Progenitor cell of endocrine pancreas (in vitro differentiated cells): ENCODE measurements around the gene LRRFIP1. TPM values are rescaled to one million over a fixed set of nuclear protein-coding genes. Genes with fewer than 3 reads are reported as not detected.

Experiments used
- DNase-seq: peaks from one replicate; pipeline ENCODE4 v3.0.0; 2021; ENCODE audit warnings: low spot score; ENCODE audit not compliant: unreplicated experiment
- H3K27ac Mint-ChIP-seq: 2 replicates; pipeline ENCODE4 v1.8.0; 2021; ENCODE audit warnings: mild to moderate bottlenecking, moderate library complexity, mixed read lengths
- H3K27me3 Mint-ChIP-seq: 2 replicates; pipeline ENCODE4 v1.8.0; 2021; ENCODE audit warnings: mixed read lengths
- H3K36me3 Mint-ChIP-seq: 2 replicates; pipeline ENCODE4 v1.8.0; 2022; ENCODE audit warnings: mixed read lengths; ENCODE audit not compliant: insufficient read depth
- H3K4me1 Mint-ChIP-seq: 2 replicates; pipeline ENCODE4 v1.8.0; 2021; ENCODE audit warnings: low read depth, mixed read lengths
- H3K4me3 Mint-ChIP-seq: 2 replicates; pipeline ENCODE4 v1.8.0; 2021; ENCODE audit warnings: low read depth, mild to moderate bottlenecking, moderate library complexity, mixed read lengths
- H3K9me3 Mint-ChIP-seq: 2 replicates; pipeline ENCODE4 v1.8.0; 2021; ENCODE audit warnings: low read depth, mixed read lengths
- CTCF ChIP-seq: fragments of 200-600 bp; sonication (generic); IDR thresholded peaks from one replicate; pipeline ENCODE4 v1.5.0; 2021; ENCODE audit warnings: antibody characterized with exemption, mild to moderate bottlenecking; ENCODE audit not compliant: unreplicated experiment
- total RNA-seq: library from RNA; stranded (reverse); gene quantifications from 2 replicates; pipeline ENCODE4 v1.2.1, GENCODE V29; 2021

The LRRFIP1 gene
- total RNA-seq, 1 donor from 2014 or later = 68.6 TPM

- Mint-ChIP-seq H3K36me3 (no peaks in the 10 kb centered on the region), H3K9me3 (no peaks in the 10 kb centered on the region), H3K27ac (no peak overlapping the region), H3K4me3 (no peak overlapping the region), H3K4me1 (peaks cover 58% of the 10 kb centered on the region), H3K27me3 (peaks cover 4% of the 10 kb centered on the region)
- DNase-seq = no peak
- TF ChIP-seq CTCF = no peak
These were observed 70.9 kb downstream of the LRRFIP1 start for GRCh38 chr2:237698358-237698694.

- DNase-seq = no peak
- no peak overlapping the region for H3K4me3 Mint-ChIP-seq
- TF ChIP-seq CTCF = no peak
- no peaks in the 10 kb centered on the region for H3K27me3 Mint-ChIP-seq
- no peaks in the 10 kb centered on the region for H3K36me3 Mint-ChIP-seq
- no peaks in the 10 kb centered on the region for H3K9me3 Mint-ChIP-seq
- H3K27ac Mint-ChIP-seq = peak overlapping the region; percentile 16
- peaks cover 51% of the 10 kb centered on the region for H3K4me1 Mint-ChIP-seq
These were observed 72.6 kb downstream of the LRRFIP1 start for GRCh38 chr2:237699870-237700511.

- no peak overlapping the region for H3K4me3 Mint-ChIP-seq
- H3K36me3 Mint-ChIP-seq = no peaks in the 10 kb centered on the region
- no peaks in the 10 kb centered on the region for H3K9me3 Mint-ChIP-seq
- DNase-seq = no peak
- H3K27me3 Mint-ChIP-seq = no peaks in the 10 kb centered on the region
- H3K27ac Mint-ChIP-seq = no peak overlapping the region
- no peak for TF ChIP-seq CTCF
- peaks cover 51% of the 10 kb centered on the region for H3K4me1 Mint-ChIP-seq
These were observed 73.2 kb downstream of the LRRFIP1 start for GRCh38 chr2:237700512-237701032.

- H3K4me3 Mint-ChIP-seq = no peak overlapping the region
- no peak for TF ChIP-seq CTCF
- H3K36me3 Mint-ChIP-seq = no peaks in the 10 kb centered on the region
- peaks cover 49% of the 10 kb centered on the region for H3K4me1 Mint-ChIP-seq
- no peaks in the 10 kb centered on the region for H3K27me3 Mint-ChIP-seq
- no peak overlapping the region for H3K27ac Mint-ChIP-seq
- no peaks in the 10 kb centered on the region for H3K9me3 Mint-ChIP-seq
- DNase-seq = no peak
These were observed 73.9 kb downstream of the LRRFIP1 start for GRCh38 chr2:237701033-237701858.

GRCh38 chr2:237701859-237702390 is 74.5 kb downstream of the LRRFIP1 start:
- no peaks in the 10 kb centered on the region for H3K9me3 Mint-ChIP-seq
- DNase-seq = no peak
- no peak for TF ChIP-seq CTCF
- peaks cover 46% of the 10 kb centered on the region for H3K4me1 Mint-ChIP-seq
- H3K27ac Mint-ChIP-seq = no peak overlapping the region
- no peaks in the 10 kb centered on the region for H3K36me3 Mint-ChIP-seq
- no peaks in the 10 kb centered on the region for H3K27me3 Mint-ChIP-seq
- H3K4me3 Mint-ChIP-seq = no peak overlapping the region
